ENCODE results near the gene AUNIP. TPM values are rescaled to one million over a fixed set of nuclear protein-coding genes. Genes with fewer than 3 reads are reported as not detected.

AUNIP gene
- total and polyA plus RNA-seq, 2 of the 8 experiments (the other 6 are each of a cell fraction or from before 2014, with no cell fraction given), result 18.6 to 23.2 TPM

- no peak for FAIRE-seq
Measured at GRCh38 chr1:25805863-25806225, 53.4 kb downstream of the AUNIP start.

More at GRCh38 chr1:25805863-25806225, 53.4 kb downstream of the AUNIP start:
- Histone ChIP-seq H3K36me3 (ENCODE audit: control insufficient read depth in 2 of 4, insufficient read depth in 4 of 4, low read length in 3 of 4) (peaks cover 0 to 13% (median 5%) of the 10 kb centered on the region in 4 experiments; a peak in 4 of 8 replicates), H3K23ac (ENCODE audit: insufficient read length) (no peak overlapping the region), H3K27me3 (replicated peaks in 1 of 4; ENCODE audit: control insufficient read depth in 3 of 4, extremely low read depth in 1 of 4, insufficient read depth in 3 of 4, low read length in 3 of 4) (no peaks in the 10 kb centered on the region), H4K91ac (replicated peaks; ENCODE audit: insufficient read length, low read length) (no peak overlapping the region), H3K79me2 (ENCODE audit: control insufficient read depth in 1 of 2, insufficient read depth in 2 of 2, low read length in 2 of 2) (no peaks in the 10 kb centered on the region), H2BK15ac (ENCODE audit: low read length) (no peak overlapping the region), H2AFZ (ENCODE audit: low read length) (no peak overlapping the region), H3K14ac (ENCODE audit: insufficient read length) (no peak overlapping the region), H2BK12ac (ENCODE audit: low read depth, low read length) (no peak overlapping the region), H3K4ac (replicated peaks; ENCODE audit: insufficient read length, low read depth, low read length) (no peak overlapping the region), H4K20me1 (replicated peaks in 1 of 2; ENCODE audit: control insufficient read depth in 1 of 2, insufficient read depth in 2 of 2, low read length in 2 of 2) (peaks cover 0 to 10% of the 10 kb centered on the region in 2 experiments), H4K5ac (ENCODE audit: insufficient read length, low read depth, low read length) (no peak overlapping the region), H3K56ac (replicated peaks; ENCODE audit: insufficient read length, low read depth, low read length) (no peak overlapping the region), H3K4me1 (replicated peaks in 1 of 4; ENCODE audit: control insufficient read depth in 3 of 4, insufficient read depth in 4 of 4, low read length in 3 of 4) (peaks cover 2 to 3% (median 2%) of the 10 kb centered on the region in 4 experiments; a peak in 5 of 7 replicates), H3K9ac (replicated peaks in 1 of 4; ENCODE audit: extremely low read depth in 1 of 4, low read depth in 3 of 4, low read length in 3 of 4) (no peak overlapping the region), H4K8ac (ENCODE audit: extremely low read depth, insufficient read depth, low read length) (no peak overlapping the region), H2AK5ac (ENCODE audit: low read depth, low read length) (no peak overlapping the region), H3K9me3 (ENCODE audit: insufficient read depth in 2 of 2, low read depth in 1 of 2, low read length in 1 of 2) (no peaks in the 10 kb centered on the region), H2BK20ac (ENCODE audit: low read length) (no peak overlapping the region), H3K18ac (ENCODE audit: extremely low read depth, low read length) (no peak overlapping the region), H3K23me2 (ENCODE audit: low read depth, low read length) (peaks cover 1% of the 10 kb centered on the region; the same call in 1 of the 2 replicates), H2BK120ac (replicated peaks; ENCODE audit: low read depth, low read length) (no peak overlapping the region), H2BK5ac (ENCODE audit: low read depth, low read length) (no peak overlapping the region), H3K4me2 (ENCODE audit: insufficient read depth in 1 of 2, low read depth in 2 of 2, low read length in 2 of 2) (no peak overlapping the region), H3K27ac (ENCODE audit: low read depth, low read length) (no peak overlapping the region), H3K79me1 (ENCODE audit: low read depth, low read length) (no peaks in the 10 kb centered on the region; the same call in 1 of the 2 replicates), H3K4me3 (ENCODE audit: extremely low read depth in 1 of 4, insufficient read depth in 2 of 4, low read depth in 3 of 4, low read length in 4 of 4) (no peak overlapping the region)
- POLR2A ChIA-PET (ENCODE audit: partially characterized antibody), result no interaction called here
- DNase-seq (ENCODE audit: low read depth in 1 of 2, low spot score in 2 of 2), result no peak
- 92% methylated on average over 3 of the region's 3 CpGs; no CpG with 5 or more reads in 1 of the 2 experiments for WGBS, 2 experiments (ENCODE audit: extremely low coverage in 1 of 2, insufficient coverage in 1 of 2, insufficient read length in 1 of 2, insufficient replicate concordance in 2 of 2, low coverage in 1 of 2, low lambda C conversion rate in 2 of 2, missing lambda C conversion rate in 1 of 2)
- CTCF ChIA-PET (ENCODE audit: partially characterized antibody), result interaction anchor here (1.0 to 1.3 kb wide), 2 partner anchors 8 to 233 kb away, joined by 3 to 5 read pairs; no protein-coding TSS in a partner anchor
- TF ChIP-seq CTCF (IDR thresholded peaks at IDR 0.05; ENCODE audit: control extremely low read depth in 1 of 3, insufficient read depth in 1 of 3, low read depth in 1 of 3, low read length in 3 of 3) (no peak), RXRA (IDR thresholded peaks at IDR 0.05; ENCODE audit: insufficient read depth, low read depth, low read length) (no peak), KDM5A (IDR thresholded peaks at IDR 0.05; ENCODE audit: low read length) (no peak), SP4 (IDR thresholded peaks at IDR 0.05; ENCODE audit: low read length) (no peak), CHD1 (IDR thresholded peaks at IDR 0.05; ENCODE audit: low read depth, low read length) (no peak), SP2 (IDR thresholded peaks at IDR 0.05; ENCODE audit: low read length) (no peak), TEAD4 (IDR thresholded peaks at IDR 0.05; ENCODE audit: low read depth, low read length) (no peak), SP1 (IDR thresholded peaks at IDR 0.05; ENCODE audit: low read depth, low read length) (no peak)

Measured in H1 (cell line).